Measurements from ENCODE around the gene AGAP2.

- TF ChIP-seq CTCF (tag by site-specific recombination; IDR thresholded peaks at IDR 0.05) (no peak), ZBTB20 (tag by site-specific recombination; IDR thresholded peaks at IDR 0.05) (no peak), REST (tag by site-specific recombination; IDR thresholded peaks at IDR 0.05) (no peak), ZNF561 (tag by site-specific recombination; IDR thresholded peaks at IDR 0.05; ENCODE audit: borderline replicate concordance) (no peak), ZNF777 (tag by site-specific recombination; IDR thresholded peaks at IDR 0.05; ENCODE audit: borderline replicate concordance) (no peak), ELK4 (IDR thresholded peaks at IDR 0.05; ENCODE audit: borderline replicate concordance, low read depth, low read length) (no peak), KLF1 (tag by site-specific recombination; IDR thresholded peaks at IDR 0.05) (no peak)
Measured at GRCh38 chr12:57733928-57734327, 4.6 kb downstream of the AGAP2 start.
